ENCODE data around the gene EFS. TPM values are rescaled to one million over a fixed set of nuclear protein-coding genes. Genes with fewer than 3 reads are reported as not detected.

Gene EFS
- total RNA-seq, 1 experiment from 2014 or later = 0.14 TPM

DNA sequence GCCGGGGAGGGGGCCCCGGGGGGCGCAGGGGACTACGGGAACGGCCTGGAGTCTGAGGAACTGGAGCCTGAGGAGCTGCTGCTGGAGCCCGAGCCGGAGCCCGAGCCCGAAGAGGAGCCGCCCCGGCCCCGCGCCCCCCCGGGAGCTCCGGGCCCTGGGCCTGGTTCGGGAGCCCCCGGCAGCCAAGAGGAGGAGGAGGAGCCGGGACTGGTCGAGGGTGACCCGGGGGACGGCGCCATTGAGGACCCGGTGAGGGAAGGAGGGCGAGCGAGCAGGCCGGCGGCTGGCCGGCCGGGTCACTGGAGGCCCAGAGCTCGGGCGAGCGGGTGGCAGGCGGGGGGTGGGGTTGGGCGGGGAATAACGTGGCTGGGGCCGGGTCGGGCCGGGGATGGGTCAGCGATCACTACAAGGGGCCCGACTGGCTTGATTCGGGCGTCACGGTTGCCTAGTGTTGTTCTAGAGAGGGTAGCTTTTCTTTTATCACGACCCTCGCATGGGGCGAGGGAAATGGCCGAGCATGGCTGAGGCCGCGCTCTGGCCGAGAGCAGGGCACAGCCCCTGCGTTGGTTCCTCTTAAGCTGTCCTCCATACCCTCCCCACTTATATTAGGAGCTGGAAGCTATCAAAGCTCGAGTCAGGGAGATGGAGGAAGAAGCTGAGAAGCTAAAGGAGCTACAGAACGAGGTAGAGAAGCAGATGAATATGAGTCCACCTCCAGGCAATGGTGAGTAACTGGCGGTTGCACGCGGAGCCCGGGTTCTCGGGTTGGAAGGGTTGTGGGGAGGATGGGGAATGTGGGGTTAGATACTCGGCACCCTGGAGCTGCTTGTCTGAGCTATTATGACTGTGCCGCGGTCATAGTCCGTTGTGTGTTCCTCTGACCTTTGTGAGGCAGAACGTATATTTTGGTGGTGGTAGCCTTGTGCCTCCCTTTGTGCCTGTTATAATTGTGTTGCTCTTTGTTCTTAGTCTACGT lies 43.1 kb downstream of the EFS start:
- Histone ChIP-seq H3K4me1 (peaks cover 10% of the 10 kb centered on the region), H3K4me3 (ENCODE audit: low read depth, low read length) (peak overlapping the region; percentile 94), H3K9me3 (no peaks in the 10 kb centered on the region), H3K27me3 (replicated peaks; ENCODE audit: control insufficient read depth, insufficient read depth, low read length) (no peaks in the 10 kb centered on the region), H3K36me3 (ENCODE audit: control insufficient read depth, insufficient read depth, low read length) (peaks cover 2% of the 10 kb centered on the region)
- H3K4me3 Mint-ChIP-seq (ENCODE audit: unreplicated experiment) = peak overlapping the region; percentile 96
- no TSS peak for BruUV-seq (replicated peaks)
- H3K27ac Mint-ChIP-seq (ENCODE audit: unreplicated experiment) = peak overlapping the region; percentile 96
- peaks cover 17% of the 10 kb centered on the region for H3K4me1 Mint-ChIP-seq (ENCODE audit: low read depth, unreplicated experiment)
- intact Hi-C loops (cut with micrococcal nuclease; ENCODE audit: unreplicated experiment) = loop anchor here (1.0 to 5.0 kb wide), 5 partner anchors 16 to 715 kb away; partner anchors contain the start of genes BCL2L2, HOMEZ and NGDN
- peaks cover 75% of the 10 kb centered on the region for H3K36me3 Mint-ChIP-seq (ENCODE audit: insufficient read depth, unreplicated experiment)
- ChIA-PET POLR2A (interaction anchor here (0.6 to 3.1 kb wide), 16 partner anchors 9 to 841 kb away, joined by 3 to 51 read pairs (median 4); partner anchors contain the start of genes ACIN1, BCL2L2, C14orf119 and HOMEZ), CTCF (interaction anchor here (0.7 to 2.8 kb wide), 12 partner anchors 7 to 253 kb away, joined by 3 to 15 read pairs (median 5); partner anchors contain the start of genes ACIN1, BCL2L2, C14orf119 and HOMEZ)
- TF ChIP-seq, protein P1, sequence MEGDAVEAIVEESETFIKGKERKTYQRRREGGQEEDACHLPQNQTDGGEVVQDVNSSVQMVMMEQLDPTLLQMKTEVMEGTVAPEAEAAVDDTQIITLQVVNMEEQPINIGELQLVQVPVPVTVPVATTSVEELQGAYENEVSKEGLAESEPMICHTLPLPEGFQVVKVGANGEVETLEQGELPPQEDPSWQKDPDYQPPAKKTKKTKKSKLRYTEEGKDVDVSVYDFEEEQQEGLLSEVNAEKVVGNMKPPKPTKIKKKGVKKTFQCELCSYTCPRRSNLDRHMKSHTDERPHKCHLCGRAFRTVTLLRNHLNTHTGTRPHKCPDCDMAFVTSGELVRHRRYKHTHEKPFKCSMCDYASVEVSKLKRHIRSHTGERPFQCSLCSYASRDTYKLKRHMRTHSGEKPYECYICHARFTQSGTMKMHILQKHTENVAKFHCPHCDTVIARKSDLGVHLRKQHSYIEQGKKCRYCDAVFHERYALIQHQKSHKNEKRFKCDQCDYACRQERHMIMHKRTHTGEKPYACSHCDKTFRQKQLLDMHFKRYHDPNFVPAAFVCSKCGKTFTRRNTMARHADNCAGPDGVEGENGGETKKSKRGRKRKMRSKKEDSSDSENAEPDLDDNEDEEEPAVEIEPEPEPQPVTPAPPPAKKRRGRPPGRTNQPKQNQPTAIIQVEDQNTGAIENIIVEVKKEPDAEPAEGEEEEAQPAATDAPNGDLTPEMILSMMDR (IDR thresholded peaks at IDR 0.05; ENCODE audit: insufficient read depth in 1 of 2, low read depth in 1 of 2, low read length in 1 of 2, severe bottlenecking in 1 of 2, unreplicated experiment in 1 of 2) = no peak
- H3K9me3 Mint-ChIP-seq (ENCODE audit: unreplicated experiment) = no peaks in the 10 kb centered on the region
- peak in 1 of 2 experiments; percentile 59 for DNase-seq
- no peaks in the 10 kb centered on the region for H3K27me3 Mint-ChIP-seq (ENCODE audit: insufficient read depth, unreplicated experiment)

DNA sequence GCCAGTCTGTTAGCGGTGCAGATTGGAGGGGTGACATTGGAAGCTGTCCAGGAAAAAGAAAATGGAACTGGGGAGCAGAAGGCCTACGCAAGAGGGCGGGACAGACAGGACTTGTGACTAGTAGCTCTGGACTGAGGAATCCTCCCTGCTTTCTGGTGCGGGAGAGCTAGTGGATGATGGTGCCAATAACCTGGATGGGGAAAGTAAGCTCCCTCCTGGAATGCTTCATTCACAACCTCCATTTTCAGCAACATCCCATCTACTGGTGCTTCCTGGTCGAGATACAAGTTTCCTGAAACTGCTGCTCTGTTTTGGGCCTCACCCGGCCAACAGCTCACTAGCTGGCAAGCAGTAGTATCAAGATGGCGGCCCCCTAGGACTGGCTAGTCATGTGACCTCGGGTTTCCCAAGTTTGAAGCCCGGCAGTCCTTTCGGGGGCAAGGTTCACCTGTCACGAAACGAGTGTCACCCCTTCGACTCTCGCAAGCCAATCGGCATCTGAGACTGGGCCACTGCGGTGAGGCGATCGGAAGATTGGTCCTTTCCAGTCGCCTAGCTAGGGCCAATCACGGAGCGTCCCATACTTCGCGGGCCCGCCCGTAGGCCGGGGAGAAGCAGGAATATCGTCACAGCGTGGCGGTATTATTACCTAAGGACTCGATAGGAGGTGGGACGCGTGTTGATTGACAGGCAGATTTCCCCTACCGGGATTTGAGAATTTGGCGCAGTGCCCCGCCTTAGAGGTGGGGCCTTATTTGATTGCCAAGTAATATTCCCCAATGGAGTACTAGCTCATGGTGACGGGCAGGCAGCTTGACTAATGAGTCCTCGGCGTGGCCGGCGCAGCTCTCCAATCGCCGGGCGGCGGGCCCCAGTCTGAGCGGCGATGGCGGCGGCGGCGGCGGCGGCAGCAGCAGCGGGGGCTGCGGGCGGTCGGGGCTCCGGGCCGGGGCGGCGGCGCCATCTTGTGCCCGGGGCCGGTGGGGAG lies 44.1 kb downstream of the EFS start, which contains the start of gene PABPN1:
Gene PABPN1 (plus strand): TSS at position 874 of the 988 bp plus-strand sequence. CDS start 13 bp downstream, at position 887.
- Mint-ChIP-seq H3K9me3 (ENCODE audit: unreplicated experiment) (no peaks in the 10 kb centered on the region), H3K27ac (ENCODE audit: unreplicated experiment) (peak within 1 kb of the TSS; percentile 96), H3K36me3 (ENCODE audit: insufficient read depth, unreplicated experiment) (peaks cover 70% of the 10 kb centered on the region), H3K4me3 (ENCODE audit: unreplicated experiment) (peak within 1 kb of the TSS; percentile 96), H3K4me1 (ENCODE audit: low read depth, unreplicated experiment) (peaks cover 17% of the 10 kb centered on the region), H3K27me3 (ENCODE audit: insufficient read depth, unreplicated experiment) (no peaks in the 10 kb centered on the region)
- no peaks in the 10 kb centered on the region for H3K9me3 ChIP-seq
- H3K27me3 ChIP-seq (replicated peaks; ENCODE audit: control insufficient read depth, insufficient read depth, low read length) = no peaks in the 10 kb centered on the region
- TF ChIP-seq, protein P1 (IDR thresholded peaks at IDR 0.05; ENCODE audit: insufficient read depth in 1 of 2, low read depth in 1 of 2, low read length in 1 of 2, severe bottlenecking in 1 of 2, unreplicated experiment in 1 of 2) = no peak
- H3K4me1 ChIP-seq = peaks cover 10% of the 10 kb centered on the region
- CTCF ChIA-PET = interaction anchor here (0.5 to 2.8 kb wide), 15 partner anchors 8 to 1764 kb away, joined by 3 to 15 read pairs (median 5); partner anchors contain the start of genes ACIN1, BCL2L2, C14orf119 and HOMEZ
- peaks cover 2% of the 10 kb centered on the region for H3K36me3 ChIP-seq (ENCODE audit: control insufficient read depth, insufficient read depth, low read length)
- peak; percentile 98 to 99 for DNase-seq
- BruUV-seq (replicated peaks) = no TSS peak
- POLR2A ChIA-PET = interaction anchor here (0.5 to 3.1 kb wide), 20 partner anchors 8 to 1715 kb away, joined by 3 to 51 read pairs (median 4); partner anchors contain the start of genes ACIN1, BCL2L2, C14orf119 and HOMEZ
- intact Hi-C loops (cut with micrococcal nuclease; ENCODE audit: unreplicated experiment) = loop anchor here (1.0 to 5.0 kb wide), 5 partner anchors 15 to 714 kb away; partner anchors contain the start of genes BCL2L2, HOMEZ and NGDN
- peak within 1 kb of the TSS; percentile 94 for H3K4me3 ChIP-seq (ENCODE audit: low read depth, low read length)
